T-helper 1 cell (primary cell): Measurements from ENCODE around the gene GSTO1.

Source experiments
- DNase-seq, 5 donors: peaks; one replicate each; pipeline ENCODE4 v3.0.0-alpha.2; 2012 to 2020

The GSTO1 gene

DNA sequence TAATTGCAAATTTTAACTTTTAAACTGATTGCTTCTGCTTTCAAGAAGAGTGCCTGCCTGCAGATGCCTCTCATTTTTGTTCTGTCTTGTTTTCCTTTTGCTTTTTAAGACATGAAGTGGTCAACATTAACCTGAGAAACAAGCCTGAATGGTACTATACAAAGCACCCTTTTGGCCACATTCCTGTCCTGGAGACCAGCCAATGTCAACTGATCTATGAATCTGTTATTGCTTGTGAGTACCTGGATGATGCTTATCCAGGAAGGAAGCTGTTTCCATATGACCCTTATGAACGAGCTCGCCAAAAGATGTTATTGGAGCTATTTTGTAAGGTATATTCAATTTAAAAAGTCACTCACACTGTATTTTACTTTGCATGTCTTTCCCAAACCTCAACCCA is 23.1 kb downstream of the GSTO1 start:
- DNase-seq = no peak

DNA sequence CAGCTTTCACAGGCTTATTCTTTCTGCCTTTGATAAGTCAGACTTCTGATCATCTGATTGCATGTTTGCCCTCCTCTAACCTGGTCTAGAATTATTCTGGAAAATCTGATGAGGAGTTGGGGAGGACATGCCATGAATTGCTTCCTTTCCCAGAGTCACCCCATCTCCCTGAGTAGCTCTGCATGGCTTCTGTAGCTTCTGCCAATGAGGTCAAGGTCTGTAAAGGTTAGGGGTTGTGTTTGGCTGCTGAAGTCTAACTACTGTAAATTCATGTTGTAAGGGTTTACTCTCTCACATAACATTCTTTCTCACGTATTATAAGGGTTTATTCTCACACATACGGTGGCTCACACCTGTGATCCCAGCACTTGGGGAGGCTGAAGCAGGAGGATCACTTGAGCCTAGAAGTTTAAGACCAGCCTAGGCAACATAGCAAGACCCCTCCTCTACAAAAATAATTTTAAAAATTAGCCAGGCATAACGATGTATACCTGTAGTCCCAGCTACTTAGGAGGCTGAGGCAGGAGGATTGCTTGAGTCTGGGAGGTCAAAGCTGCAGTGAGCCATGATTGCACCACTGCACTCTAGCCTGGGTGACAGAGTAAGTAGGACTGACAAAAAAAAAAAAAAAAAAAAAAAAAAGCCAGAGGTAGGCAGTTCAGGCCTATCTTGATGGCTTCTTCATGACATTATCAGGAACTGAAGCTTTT is 25.0 kb downstream of the GSTO1 start:
- no peak for DNase-seq

DNA sequence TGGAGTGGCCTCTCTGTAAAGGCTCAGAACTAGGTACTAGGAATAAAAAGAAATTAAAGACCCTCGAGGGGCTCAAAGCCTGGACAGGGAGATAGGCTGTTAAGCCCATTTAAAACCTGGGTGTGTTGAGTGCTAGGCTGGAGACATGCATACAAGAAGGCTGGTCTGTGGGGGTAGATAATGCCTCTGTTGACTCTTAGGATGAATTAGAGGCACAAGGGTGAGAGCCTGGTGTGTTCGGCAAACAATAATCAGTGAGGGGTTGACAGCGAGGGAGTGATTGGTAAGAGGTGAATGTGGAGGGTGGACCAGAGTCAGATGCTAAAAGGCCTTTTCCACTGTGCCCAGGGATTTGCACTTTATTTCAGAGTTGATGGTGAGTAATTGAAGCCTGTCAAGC is 27.0 kb downstream of the GSTO1 start:
- DNase-seq = no peak

DNA sequence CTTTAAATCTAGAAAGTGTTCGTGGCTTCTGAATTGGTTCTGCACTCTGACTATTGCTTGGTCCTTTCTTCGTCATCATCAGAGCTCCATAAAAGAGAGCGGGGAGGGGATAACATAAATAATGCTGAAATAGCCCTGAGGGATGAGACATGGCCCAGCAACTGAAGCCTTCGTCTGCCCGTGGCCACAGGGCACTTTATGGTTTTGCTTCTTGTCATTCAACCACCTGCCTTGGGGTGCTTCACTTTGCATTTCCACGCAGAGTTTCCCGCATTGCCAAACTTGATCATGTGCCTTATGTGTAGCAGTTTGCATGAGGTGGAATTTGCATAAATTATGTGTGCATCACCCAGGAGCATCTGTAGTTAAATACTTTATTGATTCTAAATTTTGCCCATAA is 30.2 kb downstream of the GSTO1 start:
- no peak for DNase-seq

GRCh38 chr10:104286939-104287338 is 32.2 kb downstream of the GSTO1 start:
- no peak for DNase-seq

- DNase-seq = no peak
These were observed 33.7 kb downstream of the GSTO1 start for GRCh38 chr10:104288355-104288754.

GRCh38 chr10:104291439-104291951 is 36.8 kb downstream of the GSTO1 start:
- DNase-seq = peak; percentile 74 to 87 (median 82)

- no peak for DNase-seq
These were observed 38.3 kb downstream of the GSTO1 start for GRCh38 chr10:104293011-104293410.

DNA sequence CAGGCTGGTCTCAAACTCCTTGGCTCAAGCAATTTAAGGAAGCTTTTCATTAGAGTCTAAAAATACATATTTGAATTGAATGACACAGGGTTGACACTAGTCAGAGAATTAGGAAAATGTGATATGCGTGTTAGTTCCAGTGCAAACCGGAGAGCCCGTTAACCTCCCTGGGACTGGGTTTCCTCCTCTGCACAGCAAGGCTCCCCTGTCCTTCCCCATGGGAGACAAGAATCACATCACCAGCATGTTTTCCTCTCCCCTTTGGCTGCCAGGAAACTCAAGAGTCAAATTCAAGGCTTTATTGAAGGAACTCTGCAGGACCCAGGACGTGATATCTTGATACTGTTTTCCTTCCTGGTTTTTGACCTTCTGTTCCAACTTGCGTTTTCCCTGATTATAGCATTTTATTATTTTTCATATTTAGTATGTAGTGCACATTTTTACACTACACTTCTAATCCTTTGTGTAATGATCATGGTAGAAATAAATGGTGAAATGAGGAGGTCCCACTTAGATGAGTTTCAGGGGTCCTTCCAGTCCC is 39.2 kb downstream of the GSTO1 start:
- DNase-seq = no peak

DNA sequence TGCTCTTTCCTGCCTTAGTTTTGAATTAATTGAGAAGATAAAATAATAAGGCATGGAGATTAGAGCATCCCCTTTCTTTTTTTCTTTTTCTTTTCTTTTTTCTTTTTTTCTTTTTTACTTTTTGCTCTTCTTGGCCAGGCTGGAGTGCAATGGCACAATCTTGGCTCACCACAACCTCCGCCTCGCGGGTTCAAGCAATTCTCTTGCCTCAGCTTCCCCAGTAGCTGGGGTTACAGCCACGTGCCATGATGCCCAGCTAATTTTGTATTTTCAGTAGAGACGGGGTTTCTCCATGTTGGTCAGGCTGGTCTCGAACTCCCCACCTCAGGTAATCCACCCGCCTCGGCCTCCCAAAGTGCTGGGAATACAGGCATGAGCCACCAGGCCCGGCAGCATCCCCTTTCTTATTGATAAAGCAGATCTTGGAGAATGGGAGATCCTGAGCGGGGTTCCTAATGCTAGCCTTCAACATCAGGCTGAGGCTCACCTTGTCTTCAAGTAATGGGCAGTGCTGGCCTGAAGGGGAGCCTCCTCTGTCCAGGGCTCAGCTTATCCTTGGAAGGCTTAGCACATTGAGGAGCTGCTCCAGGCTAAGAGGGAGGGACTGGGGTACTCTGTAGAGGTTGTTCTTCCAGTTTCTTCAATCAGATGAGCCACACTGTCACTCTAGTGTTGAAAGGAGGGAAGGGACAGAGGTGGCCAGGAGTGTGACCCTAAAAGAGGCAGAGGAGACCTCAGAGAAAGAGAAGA is 42.2 kb downstream of the GSTO1 start:
- DNase-seq = no peak

- no peak for DNase-seq
These were observed 43.3 kb downstream of the GSTO1 start for GRCh38 chr10:104297697-104298660.

DNA sequence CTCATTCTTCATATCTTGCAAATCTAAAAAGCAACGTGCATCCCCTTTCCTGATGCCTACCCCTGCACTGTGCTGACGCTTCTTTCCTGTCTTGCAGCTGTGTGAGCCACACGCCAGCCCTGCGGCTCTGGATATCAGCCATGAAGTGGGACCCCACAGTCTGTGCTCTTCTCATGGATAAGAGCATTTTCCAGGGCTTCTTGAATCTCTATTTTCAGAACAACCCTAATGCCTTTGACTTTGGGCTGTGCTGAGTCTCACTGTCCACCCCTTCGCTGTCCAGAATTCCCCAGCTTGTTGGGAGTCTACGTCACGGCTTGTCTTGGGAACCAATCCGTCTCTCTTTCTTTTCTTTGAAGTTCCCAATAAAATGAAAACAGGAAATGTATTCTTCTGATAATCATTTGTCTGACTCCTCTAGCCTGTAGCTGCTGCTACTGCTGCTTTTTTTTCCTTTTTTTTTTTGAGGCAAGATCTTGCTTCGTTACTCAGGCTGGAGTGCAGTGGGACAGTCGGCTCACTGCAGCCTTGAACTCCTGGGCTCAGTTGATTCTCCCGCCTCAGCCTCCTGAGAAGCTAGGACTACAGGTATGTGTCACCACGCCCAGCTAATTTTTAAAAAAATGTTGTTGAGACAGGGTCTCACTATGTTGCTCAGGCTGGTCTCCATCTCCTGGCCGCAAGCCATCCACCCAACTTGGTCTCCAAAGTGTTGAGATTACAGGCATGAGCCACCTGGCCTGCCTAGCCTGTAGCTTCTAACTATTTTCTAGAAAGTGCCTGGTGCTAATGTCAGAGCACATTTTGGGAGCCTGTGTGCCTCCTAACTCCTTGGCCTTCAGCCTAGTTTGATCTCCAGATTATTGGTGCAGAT is 44.6 kb downstream of the GSTO1 start:
- DNase-seq = no peak

- DNase-seq = no peak
These were observed 45.5 kb downstream of the GSTO1 start for GRCh38 chr10:104300002-104300735.

DNA sequence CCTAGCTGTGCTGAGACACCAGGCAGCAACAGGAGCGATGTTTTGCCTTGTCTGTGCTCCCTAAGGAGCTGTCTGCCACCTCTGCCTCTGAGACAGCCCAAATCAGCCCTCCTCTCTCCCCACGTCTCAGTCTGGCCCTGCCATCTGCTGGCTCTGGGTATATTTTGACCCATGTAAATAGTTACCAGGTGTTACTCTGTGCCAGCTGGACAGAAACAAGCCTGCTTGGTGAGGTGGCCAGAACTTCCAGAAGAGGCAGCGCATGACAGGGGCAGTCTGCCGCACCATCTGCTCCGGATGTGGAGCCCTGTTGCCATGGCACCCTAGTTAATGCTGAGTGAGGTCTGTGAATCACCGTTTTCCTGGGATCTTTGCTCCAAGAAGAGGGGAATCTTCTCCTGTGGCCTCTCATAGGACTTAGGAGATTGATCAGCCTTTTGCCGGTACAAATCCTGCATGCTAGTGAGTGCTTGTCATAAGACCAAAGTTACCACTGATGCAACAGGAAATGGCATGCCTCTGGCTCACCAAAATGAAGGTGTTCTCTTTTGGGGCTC is 46.1 kb downstream of the GSTO1 start:
- DNase-seq = peak in 1 of 5 donors; percentile 63

DNA sequence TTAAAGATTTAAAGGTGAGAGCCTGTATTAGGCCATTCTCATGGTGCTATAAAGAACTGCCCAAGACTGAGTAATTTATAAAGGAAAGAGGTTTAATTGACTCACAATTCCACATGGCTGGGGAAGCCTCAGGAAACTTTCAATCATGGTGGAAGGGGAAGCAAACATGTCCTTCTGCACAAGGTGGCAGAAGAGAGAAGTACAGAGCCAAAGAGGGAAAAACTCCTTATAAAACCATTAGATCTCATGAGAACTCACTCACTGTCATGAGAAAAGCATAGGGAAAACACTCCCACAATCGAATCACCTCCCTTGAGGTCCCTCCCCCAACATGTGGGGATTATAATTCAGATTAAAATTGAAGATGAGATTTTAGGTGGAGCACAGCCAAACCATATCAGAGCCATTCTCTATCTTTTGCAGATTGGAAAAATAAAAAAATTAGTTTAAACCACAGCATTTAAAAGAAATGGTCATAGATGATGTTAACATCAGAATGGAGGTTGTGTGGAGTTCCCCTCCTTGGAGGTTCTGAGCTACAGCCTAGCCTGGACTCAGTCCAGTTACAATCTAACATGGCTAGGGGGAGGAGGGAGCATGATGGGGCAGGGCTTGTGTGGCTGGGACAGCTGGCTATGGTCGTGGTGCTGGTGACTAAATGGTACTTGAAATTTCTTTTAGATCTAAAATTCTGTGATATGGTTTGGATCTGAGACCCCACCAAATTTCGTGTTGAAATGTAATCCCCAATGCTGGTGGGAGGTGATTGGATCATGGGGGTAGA is 47.4 kb downstream of the GSTO1 start:
- DNase-seq = no peak

GRCh38 chr10:104303594-104304355 is 49.1 kb downstream of the GSTO1 start:
- DNase-seq = no peak

GRCh38 chr10:104304356-104304745 is 49.7 kb downstream of the GSTO1 start:
- no peak for DNase-seq

DNA sequence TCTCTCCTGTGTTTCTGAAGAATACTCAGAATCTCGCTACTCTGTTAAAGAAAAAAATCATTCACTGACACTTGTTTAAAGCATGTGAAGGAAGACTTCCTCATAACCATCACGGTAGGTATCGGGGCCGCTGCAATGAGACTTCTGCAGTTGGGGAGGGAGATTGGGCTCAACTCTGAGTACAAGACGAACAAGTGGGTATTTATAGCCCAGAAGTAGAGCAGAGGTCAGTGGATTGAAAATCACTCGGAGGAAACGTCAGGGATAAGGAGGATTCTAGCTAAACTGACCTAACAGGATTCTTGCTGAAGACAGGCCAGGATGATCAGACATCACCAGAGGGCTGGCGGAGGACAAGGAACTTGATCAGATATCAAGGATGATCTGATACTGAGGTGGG is 50.2 kb downstream of the GSTO1 start:
- DNase-seq = no peak

DNA sequence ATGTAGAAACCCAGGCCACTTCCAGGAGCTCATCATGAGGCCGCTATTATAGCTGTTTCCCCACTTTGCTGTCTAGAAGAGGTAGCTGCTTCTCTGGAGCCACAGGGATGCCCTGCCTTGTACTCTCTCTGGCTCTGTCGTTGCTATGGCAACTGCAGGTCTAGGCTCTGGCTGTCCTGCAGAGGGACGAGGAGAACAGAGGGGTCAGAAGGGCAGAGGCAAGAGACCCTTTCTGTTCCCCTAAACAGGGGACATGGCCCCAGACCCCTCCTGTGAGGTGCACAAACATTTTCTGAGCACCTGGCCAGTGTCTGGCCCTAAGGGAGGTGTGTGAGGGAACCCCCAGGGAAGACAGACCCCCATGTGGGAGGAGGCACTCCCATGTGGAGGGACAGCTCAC is 52.2 kb downstream of the GSTO1 start:
- DNase-seq = no peak
